Gastroesophageal sphincter (tissue), 4 donors: Measurements from ENCODE around the gene MCM9. TPM values are rescaled to one million over a fixed set of nuclear protein-coding genes. Genes with fewer than 3 reads are reported as not detected.
A peak's percentile ranks its signal among the peaks of the same experiment; 100 is the strongest.

Experiments used
- ATAC-seq: fragments of 150-250 bp; one replicate; pipeline ENCODE4 v1.9.1; 2016; ENCODE audit warnings: mild to moderate bottlenecking, moderate library complexity
- H3K27ac ChIP-seq, 4 donors: fragments of 200-600 bp; sonication (generic) in 3 of 4; 1 replicate in 3 of 4; 2 replicates in 1 of 4; pipeline ENCODE4 v1.5.1; 2016 to 2019
- H3K27me3 ChIP-seq: fragments of 200-600 bp; sonication (generic); one replicate; pipeline ENCODE4 v1.5.1; 2019
- H3K36me3 ChIP-seq, 2 donors: fragments of 200-600 bp; sonication (generic); one replicate each; pipeline ENCODE4 v1.5.1; 2019; ENCODE audit warnings: control low read depth in 1 of 2
- H3K4me1 ChIP-seq, 3 donors: fragments of 200-600 bp; sonication (generic); 1 replicate in 2 of 3; 2 replicates in 1 of 3; pipeline ENCODE4 v1.5.1; 2016 to 2019; ENCODE audit warnings: control low read depth in 2 of 3
- H3K4me3 ChIP-seq, 2 donors: fragments of 200-600 bp; sonication (generic); one replicate each; pipeline ENCODE4 v1.5.1; 2019; ENCODE audit warnings: mild to moderate bottlenecking in 1 of 2, moderate library complexity in 1 of 2
- H3K9me3 ChIP-seq, 3 donors: fragments of 200-600 bp; sonication (generic); one replicate each; pipeline ENCODE4 v1.5.1; 2017 to 2019; ENCODE audit warnings: control low read depth in 2 of 3
- CTCF ChIP-seq, 4 experiments: fragments of 200-600 bp in 2 of 4; fragments of 450-650 bp in 2 of 4; sonication (generic) in 1 of 4; IDR thresholded peaks; one replicate each; pipeline ENCODE4 v1.5.1; 2017 to 2019; ENCODE audit warnings: antibody characterized with exemption in 4 of 4, mild to moderate bottlenecking in 2 of 4, moderate library complexity in 2 of 4
- EP300 ChIP-seq: sonication (generic); formaldehyde crosslinking; IDR thresholded peaks from one replicate; pipeline ENCODE4 v1.6.1; 2017; ENCODE audit warnings: antibody characterized with exemption, mild to moderate bottlenecking
- POLR2A ChIP-seq, 2 donors: fragments of 450-650 bp; IDR thresholded peaks; one replicate each; pipeline ENCODE4 v1.6.1; 2017; ENCODE audit warnings: antibody characterized with exemption in 2 of 2, mild to moderate bottlenecking in 2 of 2, moderate library complexity in 1 of 2
- POLR2AphosphoS5 ChIP-seq: sonication (generic); formaldehyde crosslinking; IDR thresholded peaks from one replicate; pipeline ENCODE4 v1.6.1; 2017; ENCODE audit warnings: antibody characterized with exemption
- WGBS, 2 donors: methylation state at CpG; one replicate each; pipeline ENCODE4 v1.1.5; 2018; ENCODE audit warnings: low coverage in 1 of 2; 5-methylcytosine and 5-hydroxymethylcytosine counted together
- total RNA-seq, 4 donors: library from RNA; depleted of rRNA; stranded (reverse); fragments of >200 nt; gene quantifications; one replicate each; pipeline ENCODE4 v1.1.0, GENCODE V29; 2016

Gene MCM9
- total RNA-seq, 4 donors from 2014 or later = 7.7 to 25.7 (median 16.8) TPM

GRCh38 chr6:118786596-118787453 lies 148.1 kb downstream of the MCM9 start:
- Histone ChIP-seq H3K36me3 (no peaks in the 10 kb centered on the region), H3K27ac (no peak overlapping the region), H3K4me1 (peaks cover 0 to 22% (median 17%) of the 10 kb centered on the region in 3 donors), H3K4me3 (no peak overlapping the region), H3K9me3 (no peaks in the 10 kb centered on the region), H3K27me3 (no peaks in the 10 kb centered on the region)
- WGBS, 2 donors = 86 to 92% methylated on average over 2 to 5 of the region's 8 CpGs
- no peak for ATAC-seq
- TF ChIP-seq EP300 (no peak), POLR2AphosphoS5 (no peak), POLR2A (IDR thresholded peaks at IDR 0.05) (no peak), CTCF (IDR thresholded peaks at IDR 0.05) (no peak)

- H3K27ac ChIP-seq = no peak overlapping the region
- WGBS, 2 donors = 92 to 100% methylated on average over 2 to 3 of the region's 3 CpGs
- no peaks in the 10 kb centered on the region for H3K9me3 ChIP-seq
- H3K36me3 ChIP-seq = no peaks in the 10 kb centered on the region
- no peak overlapping the region for H3K4me3 ChIP-seq
- no peak for ATAC-seq
- H3K27me3 ChIP-seq = no peaks in the 10 kb centered on the region
- H3K4me1 ChIP-seq = peaks cover 0 to 22% (median 17%) of the 10 kb centered on the region in 3 donors
- no peak for TF ChIP-seq POLR2AphosphoS5
- no peak for TF ChIP-seq CTCF (IDR thresholded peaks at IDR 0.05)
- TF ChIP-seq POLR2A (IDR thresholded peaks at IDR 0.05) = no peak
- no peak for TF ChIP-seq EP300
Measured at GRCh38 chr6:118785601-118786000, 149.4 kb downstream of the MCM9 start.

GRCh38 chr6:118784641-118785164 lies 150.3 kb downstream of the MCM9 start:
- WGBS, 2 donors = 10 to 17% methylated on average over 1 to 2 of the region's 5 CpGs
- peak overlapping the region in 3 of 4 donors; percentile 42 to 63 (median 43) for H3K27ac ChIP-seq
- no peaks in the 10 kb centered on the region for H3K27me3 ChIP-seq
- H3K36me3 ChIP-seq = no peaks in the 10 kb centered on the region
- H3K4me3 ChIP-seq = no peak overlapping the region
- peaks cover 0 to 22% (median 17%) of the 10 kb centered on the region in 3 donors for H3K4me1 ChIP-seq
- no peaks in the 10 kb centered on the region for H3K9me3 ChIP-seq
- ATAC-seq = peak; percentile 30
- no peak for TF ChIP-seq POLR2A (IDR thresholded peaks at IDR 0.05)
- no peak for TF ChIP-seq CTCF (IDR thresholded peaks at IDR 0.05)
- TF ChIP-seq POLR2AphosphoS5 = no peak
- no peak for TF ChIP-seq EP300

GRCh38 chr6:118783931-118784550 lies 150.9 kb downstream of the MCM9 start:
- Histone ChIP-seq H3K36me3 (no peaks in the 10 kb centered on the region), H3K27ac (peak overlapping the region in 2 of 4 donors; percentile 43 to 63), H3K4me3 (no peak overlapping the region), H3K27me3 (no peaks in the 10 kb centered on the region), H3K4me1 (peaks cover 0 to 22% (median 17%) of the 10 kb centered on the region in 3 donors), H3K9me3 (no peaks in the 10 kb centered on the region)
- TF ChIP-seq CTCF (IDR thresholded peaks at IDR 0.05) (no peak), POLR2AphosphoS5 (no peak), POLR2A (IDR thresholded peaks at IDR 0.05) (no peak), EP300 (no peak)
- 28 to 32% methylated on average over 4 to 5 of the region's 5 CpGs for WGBS, 2 donors
- ATAC-seq = no peak
